ENCODE results near the gene ALDH9A1. TPM values are rescaled to one million over a fixed set of nuclear protein-coding genes. Genes with fewer than 3 reads are reported as not detected.

The ALDH9A1 gene
- total and polyA plus RNA-seq, 2 of the 8 experiments (the other 6 are each of a cell fraction or from before 2014, with no cell fraction given) = 57.6 to 63.8 TPM

GRCh38 chr1:165683848-165684485 is 14.4 kb downstream of the ALDH9A1 start:
- Histone ChIP-seq H3K23ac (ENCODE audit: insufficient read length) (no peak overlapping the region), H3K9ac (replicated peaks in 1 of 4; ENCODE audit: extremely low read depth in 1 of 4, low read depth in 3 of 4, low read length in 3 of 4) (no peak overlapping the region), H3K4me2 (ENCODE audit: insufficient read depth in 1 of 2, low read depth in 2 of 2, low read length in 2 of 2) (no peak overlapping the region), H3K27me3 (replicated peaks in 1 of 4; ENCODE audit: control insufficient read depth in 3 of 4, extremely low read depth in 1 of 4, insufficient read depth in 3 of 4, low read length in 3 of 4) (no peaks in the 10 kb centered on the region), H3K4ac (replicated peaks; ENCODE audit: insufficient read length, low read depth, low read length) (no peak overlapping the region), H3K23me2 (ENCODE audit: low read depth, low read length) (no peaks in the 10 kb centered on the region), H4K8ac (ENCODE audit: extremely low read depth, insufficient read depth, low read length) (no peak overlapping the region), H2AK5ac (ENCODE audit: low read depth, low read length) (no peak overlapping the region), H2BK12ac (ENCODE audit: low read depth, low read length) (no peak overlapping the region), H2BK5ac (ENCODE audit: low read depth, low read length) (no peak overlapping the region), H4K91ac (replicated peaks; ENCODE audit: insufficient read length, low read length) (no peak overlapping the region), H2BK120ac (replicated peaks; ENCODE audit: low read depth, low read length) (no peak overlapping the region), H2BK20ac (ENCODE audit: low read length) (no peak overlapping the region), H2AFZ (ENCODE audit: low read length) (no peak overlapping the region), H3K27ac (ENCODE audit: low read depth, low read length) (no peak overlapping the region), H2BK15ac (ENCODE audit: low read length) (no peak overlapping the region), H3K4me3 (ENCODE audit: extremely low read depth in 1 of 4, insufficient read depth in 2 of 4, low read depth in 3 of 4, low read length in 4 of 4) (no peak overlapping the region), H3K14ac (ENCODE audit: insufficient read length) (no peak overlapping the region), H4K20me1 (replicated peaks in 1 of 2; ENCODE audit: control insufficient read depth in 1 of 2, insufficient read depth in 2 of 2, low read length in 2 of 2) (peaks cover 4% of the 10 kb centered on the region in 2 experiments), H3K56ac (replicated peaks; ENCODE audit: insufficient read length, low read depth, low read length) (no peak overlapping the region), H3K79me1 (ENCODE audit: low read depth, low read length) (peaks cover 5% of the 10 kb centered on the region), H3K79me2 (ENCODE audit: control insufficient read depth in 1 of 2, insufficient read depth in 2 of 2, low read length in 2 of 2) (peaks cover 0 to 26% of the 10 kb centered on the region in 2 experiments; a peak in 3 of 4 replicates), H3K9me3 (ENCODE audit: insufficient read depth in 2 of 2, low read depth in 1 of 2, low read length in 1 of 2) (no peaks in the 10 kb centered on the region), H3K18ac (ENCODE audit: extremely low read depth, low read length) (no peak overlapping the region), H3K36me3 (ENCODE audit: control insufficient read depth in 2 of 4, insufficient read depth in 4 of 4, low read length in 3 of 4) (peaks cover 2 to 29% (median 12%) of the 10 kb centered on the region in 4 experiments; a peak in 7 of 8 replicates), H3K4me1 (replicated peaks in 1 of 4; ENCODE audit: control insufficient read depth in 3 of 4, insufficient read depth in 4 of 4, low read length in 3 of 4) (no peaks in the 10 kb centered on the region), H4K5ac (ENCODE audit: insufficient read length, low read depth, low read length) (no peak overlapping the region)
- DNase-seq (ENCODE audit: low read depth in 1 of 2, low spot score in 2 of 2) (no peak), FAIRE-seq (no peak)
- TF ChIP-seq RBBP5 (IDR thresholded peaks at IDR 0.05; ENCODE audit: borderline replicate concordance, low read depth, low read length) (no peak), MAFK (IDR thresholded peaks at IDR 0.05; ENCODE audit: low read depth, low read length) (0 out of 2 replicates have a peak, but pooled peaks have one; percentile 9)
- 42% methylated on average over 1 of the region's 1 CpG; no CpG with 5 or more reads in 1 of the 2 experiments for WGBS, 2 experiments (ENCODE audit: extremely low coverage in 1 of 2, insufficient coverage in 1 of 2, insufficient read length in 1 of 2, insufficient replicate concordance in 2 of 2, low coverage in 1 of 2, low lambda C conversion rate in 2 of 2, missing lambda C conversion rate in 1 of 2)
- ChIA-PET POLR2A (ENCODE audit: partially characterized antibody) (no interaction called here), CTCF (ENCODE audit: partially characterized antibody) (interaction anchor here (0.6 to 4.3 kb wide), 4 partner anchors 13 to 291 kb away, joined by 3 to 26 read pairs (median 4); no protein-coding TSS in a partner anchor)

Measured in H1 (cell line).